WTC11 (cell line): Measurements from ENCODE around the gene SMG1.
"Not testable (repeated sequence)": the region's sequence is repeated elsewhere in the genome, so short reads cannot be mapped to it uniquely, and the experiment has no call there.

ENCODE experiments used
- CREM ChIP-seq: sonication (generic); formaldehyde crosslinking; IDR thresholded peaks from 2 replicates; pipeline ENCODE4 v1.8.1; 2022; ENCODE audit warnings: mild to moderate bottlenecking, missing genetic modification reagents, moderate library complexity
- CTCF ChIP-seq: fragments of 200-600 bp; IDR thresholded peaks from 2 replicates; pipeline ENCODE4 v1.8.0; 2022; ENCODE audit warnings: antibody characterized with exemption
- FOXK1 ChIP-seq: sonication (generic); formaldehyde crosslinking; IDR thresholded peaks from 2 replicates; pipeline ENCODE4 v1.8.0; 2022; ENCODE audit warnings: mild to moderate bottlenecking, moderate library complexity, missing genetic modification reagents
- JUN ChIP-seq: sonication (generic); formaldehyde crosslinking; IDR thresholded peaks from 2 replicates; pipeline ENCODE4 v1.8.0; 2023; ENCODE audit warnings: mild to moderate bottlenecking, missing genetic modification reagents
- MYBL2 ChIP-seq: sonication (generic); formaldehyde crosslinking; IDR thresholded peaks from 2 replicates; pipeline ENCODE4 v1.8.1; 2023; ENCODE audit warnings: mild to moderate bottlenecking, moderate library complexity, missing genetic modification reagents
- NFYB ChIP-seq: sonication (generic); formaldehyde crosslinking; conservative IDR thresholded peaks from 2 replicates; pipeline ENCODE4 v1.8.0; 2022; ENCODE audit warnings: low read depth, missing genetic modification reagents
- TEAD1 ChIP-seq: sonication (generic); formaldehyde crosslinking; IDR thresholded peaks from 2 replicates; pipeline ENCODE4 v1.8.0; 2022; ENCODE audit warnings: mild to moderate bottlenecking, missing genetic modification reagents
- USF2 ChIP-seq: sonication (generic); formaldehyde crosslinking; IDR thresholded peaks from 2 replicates; pipeline ENCODE4 v1.8.1; 2023; ENCODE audit warnings: mild to moderate bottlenecking, missing genetic modification reagents, moderate library complexity
- TF ChIP-seq, protein P1 (sequence below): sonication (generic); formaldehyde crosslinking; IDR thresholded peaks from 2 replicates; pipeline ENCODE4 v1.8.0; 2022; ENCODE audit warnings: mild to moderate bottlenecking, missing genetic modification reagents
- TF ChIP-seq, protein P2 (sequence below): fragments of 250-450 bp; sonication (Bioruptor Pico); IDR thresholded peaks from 2 replicates; pipeline ENCODE4 v1.8.0; 2021; ENCODE audit warnings: mild to moderate bottlenecking

DNA sequence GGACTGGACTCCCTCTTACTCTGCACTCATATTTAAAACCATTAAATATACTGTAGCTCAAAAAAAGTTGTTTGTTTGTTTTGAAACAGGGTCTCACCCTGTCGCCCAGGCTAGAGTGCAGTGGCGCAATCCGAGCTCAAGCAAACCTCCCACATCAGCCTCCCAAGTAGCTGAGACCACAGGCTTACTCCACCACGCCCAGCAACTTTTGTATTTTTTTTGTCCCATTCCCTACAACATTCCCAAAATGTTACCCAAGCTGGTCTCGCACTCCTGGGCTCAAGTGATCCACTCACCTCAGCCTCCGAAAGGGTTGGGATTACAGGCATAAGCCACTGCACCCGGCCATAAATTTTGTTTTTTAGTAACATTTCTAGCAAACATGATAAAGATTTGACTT, 23.4 kb downstream of the SMG1 start:
- not testable (repeated sequence) for TF ChIP-seq FOXK1 (CRISPR knock-in tag); CTCF; JUN (CRISPR knock-in tag); NFYB (CRISPR knock-in tag); CREM (CRISPR knock-in tag); TEAD1 (CRISPR knock-in tag); USF2; MYBL2 (CRISPR knock-in tag)
- TF ChIP-seq, protein P1, sequence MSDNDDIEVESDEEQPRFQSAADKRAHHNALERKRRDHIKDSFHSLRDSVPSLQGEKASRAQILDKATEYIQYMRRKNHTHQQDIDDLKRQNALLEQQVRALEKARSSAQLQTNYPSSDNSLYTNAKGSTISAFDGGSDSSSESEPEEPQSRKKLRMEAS (CRISPR knock-in tag): not testable (repeated sequence)
- TF ChIP-seq, protein P2, sequence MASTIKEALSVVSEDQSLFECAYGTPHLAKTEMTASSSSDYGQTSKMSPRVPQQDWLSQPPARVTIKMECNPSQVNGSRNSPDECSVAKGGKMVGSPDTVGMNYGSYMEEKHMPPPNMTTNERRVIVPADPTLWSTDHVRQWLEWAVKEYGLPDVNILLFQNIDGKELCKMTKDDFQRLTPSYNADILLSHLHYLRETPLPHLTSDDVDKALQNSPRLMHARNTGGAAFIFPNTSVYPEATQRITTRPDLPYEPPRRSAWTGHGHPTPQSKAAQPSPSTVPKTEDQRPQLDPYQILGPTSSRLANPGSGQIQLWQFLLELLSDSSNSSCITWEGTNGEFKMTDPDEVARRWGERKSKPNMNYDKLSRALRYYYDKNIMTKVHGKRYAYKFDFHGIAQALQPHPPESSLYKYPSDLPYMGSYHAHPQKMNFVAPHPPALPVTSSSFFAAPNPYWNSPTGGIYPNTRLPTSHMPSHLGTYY (CRISPR knock-in tag): not testable (repeated sequence)
